HG02973 (cell line): ENCODE results near the gene MBL2.

Experiments
- ATAC-seq: cut with Tn5 transposase; IDR thresholded peaks from one replicate; pipeline ENCODE4 v1.9.1; 2021; ENCODE audit warnings: moderate library complexity; ENCODE audit not compliant: unreplicated experiment

Gene MBL2

DNA sequence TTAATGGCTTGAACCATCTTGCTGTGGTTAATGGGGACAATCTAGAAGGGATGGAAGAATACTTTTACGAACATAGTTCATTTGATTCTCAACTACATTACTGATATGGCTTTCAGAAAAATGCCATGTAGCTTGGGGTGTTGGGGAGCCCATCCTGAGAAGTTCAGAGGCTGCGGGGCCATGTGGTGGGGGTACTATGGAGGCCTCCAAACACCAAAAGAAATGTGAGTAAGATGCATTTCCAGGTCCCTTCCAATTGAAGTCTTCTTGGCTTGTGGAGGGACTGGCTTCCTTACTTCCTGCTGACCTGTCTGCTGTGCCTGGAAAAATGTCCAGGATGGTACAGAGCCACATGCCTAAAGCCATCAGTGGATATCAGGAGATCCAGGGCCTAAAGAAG is 1.6 kb upstream of the MBL2 start:
- no peak for ATAC-seq

GRCh38 chr10:52771534-52772445 is 794 bp downstream of the MBL2 start:
- no peak for ATAC-seq

DNA sequence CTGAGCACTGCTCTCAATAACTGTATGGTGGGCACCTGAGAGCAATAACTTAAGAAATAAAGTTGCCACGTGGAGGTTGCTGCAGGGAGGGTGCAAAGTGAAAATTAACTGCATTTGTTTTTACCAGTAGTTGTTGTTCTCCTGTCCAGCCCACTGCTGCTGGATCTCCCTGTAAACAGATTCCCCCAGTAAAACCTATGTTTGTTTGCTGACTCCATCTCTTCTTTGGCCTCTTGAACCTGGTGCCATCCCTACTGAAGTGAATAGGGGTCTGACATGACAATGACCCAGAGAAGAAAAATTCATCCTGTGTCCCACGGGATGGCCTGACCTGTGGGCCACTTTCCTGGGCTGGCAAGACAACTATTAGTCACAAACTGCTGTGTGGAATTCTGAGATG is 1.7 kb downstream of the MBL2 start:
- ATAC-seq, result no peak

- ATAC-seq, result no peak
Observed at GRCh38 chr10:52769966-52770365, 2.6 kb downstream of the MBL2 start.

DNA sequence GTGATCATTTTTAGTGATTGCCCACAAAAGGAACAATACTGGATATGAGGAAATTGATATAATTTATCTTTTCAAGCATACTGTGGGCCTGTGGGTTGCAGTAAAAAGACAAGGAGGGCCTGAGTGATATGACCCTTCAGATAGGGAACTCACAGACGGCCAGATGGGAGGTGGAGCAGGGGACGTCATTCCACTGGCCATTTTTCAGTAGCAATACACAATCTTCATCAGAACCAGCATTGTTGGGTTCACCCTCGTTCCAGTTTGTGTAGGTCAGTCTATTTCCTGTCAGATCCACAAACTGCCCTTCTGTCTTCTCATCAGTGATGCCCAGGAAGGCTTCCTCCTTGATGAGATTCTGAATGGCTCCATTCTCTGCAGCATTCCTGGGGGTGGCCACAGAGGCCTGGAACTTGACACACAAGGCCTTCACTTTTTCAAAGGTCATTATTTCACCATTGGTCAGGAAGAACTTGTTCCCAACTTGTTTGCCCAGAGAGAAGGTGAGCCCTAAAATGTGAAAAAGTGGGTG is 4.5 kb downstream of the MBL2 start:
- no peak for ATAC-seq

DNA sequence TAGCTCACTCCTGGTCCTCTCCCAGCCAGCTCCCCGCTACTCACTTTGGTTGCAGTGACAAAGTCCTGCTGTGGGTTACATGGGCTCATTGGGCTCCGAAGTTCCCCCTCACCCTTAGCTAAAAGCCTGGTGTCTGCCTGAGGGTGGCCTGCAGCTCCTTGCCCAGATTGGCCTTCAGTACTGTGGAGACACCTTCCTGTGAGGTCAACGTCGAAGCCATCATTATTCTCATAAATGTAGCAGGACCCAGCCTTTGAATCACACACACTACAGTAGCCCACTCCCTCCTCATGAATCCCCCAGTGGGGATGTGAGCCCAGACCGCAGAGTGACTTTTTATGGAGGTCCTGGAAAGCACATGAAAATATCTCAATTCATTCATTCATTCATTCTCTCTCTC is 10.5 kb downstream of the MBL2 start:
- no peak for ATAC-seq

DNA sequence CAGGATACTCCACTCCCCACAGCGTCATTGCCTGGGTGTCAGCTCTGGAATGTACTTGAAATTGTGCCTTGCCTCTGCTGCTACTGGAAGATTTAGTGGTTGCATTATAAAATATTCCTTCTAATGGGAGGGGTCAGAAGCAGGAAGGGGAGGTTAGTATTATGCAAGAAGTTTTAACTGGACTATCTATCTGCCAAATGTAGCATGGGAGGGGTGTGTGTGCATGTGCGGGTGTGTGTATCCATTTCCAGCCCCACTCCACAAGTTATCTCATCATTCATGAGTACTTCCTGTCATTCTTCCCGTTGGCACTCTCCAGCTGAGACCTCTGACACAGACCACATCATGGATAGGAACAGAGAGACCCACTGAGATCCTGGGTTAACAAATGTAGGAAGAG is 13.4 kb downstream of the MBL2 start:
- ATAC-seq, result no peak

DNA sequence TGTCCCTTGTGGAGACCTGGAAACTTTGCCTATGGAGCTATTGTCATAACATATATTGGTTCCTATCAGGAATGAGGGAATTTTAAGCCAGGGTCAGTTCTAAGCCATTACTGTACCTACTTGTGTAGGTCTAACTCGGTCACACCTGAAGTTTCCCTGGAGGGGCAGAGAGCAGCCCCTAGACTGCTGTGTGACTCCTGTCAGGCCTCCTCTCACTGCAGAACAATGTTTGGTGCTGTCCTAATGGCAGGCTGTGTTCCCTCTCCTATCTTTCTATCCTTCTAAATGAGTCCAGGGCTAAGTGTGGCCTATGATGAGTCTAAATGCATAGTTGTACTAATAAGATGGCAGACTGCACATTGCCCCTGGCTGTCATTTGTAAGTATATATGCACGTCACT is 14.2 kb downstream of the MBL2 start:
- no peak for ATAC-seq

GRCh38 chr10:52757773-52758172 is 14.8 kb downstream of the MBL2 start:
- ATAC-seq, result no peak

- no peak for ATAC-seq
Observed at GRCh38 chr10:52756966-52757365, 15.6 kb downstream of the MBL2 start.

DNA sequence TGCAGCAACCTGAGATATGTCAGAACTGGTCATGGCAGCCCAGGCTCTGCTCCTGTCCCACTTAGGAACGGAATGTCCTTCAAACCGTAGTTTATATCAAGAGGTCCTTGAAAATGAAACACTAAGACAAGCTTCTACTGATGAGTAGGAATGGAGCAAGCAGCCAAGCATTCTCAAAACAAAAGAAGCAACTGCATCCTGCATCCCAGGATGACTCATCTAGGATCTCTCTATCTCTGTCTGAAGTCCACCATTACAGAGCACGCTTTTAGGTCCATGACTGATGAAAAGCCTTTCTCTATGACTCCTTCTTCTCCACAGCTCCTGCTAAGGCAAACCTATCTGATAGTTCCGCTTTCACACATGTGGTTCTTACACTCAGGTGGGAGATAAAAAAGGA is 16.3 kb downstream of the MBL2 start:
- ATAC-seq, result no peak

DNA sequence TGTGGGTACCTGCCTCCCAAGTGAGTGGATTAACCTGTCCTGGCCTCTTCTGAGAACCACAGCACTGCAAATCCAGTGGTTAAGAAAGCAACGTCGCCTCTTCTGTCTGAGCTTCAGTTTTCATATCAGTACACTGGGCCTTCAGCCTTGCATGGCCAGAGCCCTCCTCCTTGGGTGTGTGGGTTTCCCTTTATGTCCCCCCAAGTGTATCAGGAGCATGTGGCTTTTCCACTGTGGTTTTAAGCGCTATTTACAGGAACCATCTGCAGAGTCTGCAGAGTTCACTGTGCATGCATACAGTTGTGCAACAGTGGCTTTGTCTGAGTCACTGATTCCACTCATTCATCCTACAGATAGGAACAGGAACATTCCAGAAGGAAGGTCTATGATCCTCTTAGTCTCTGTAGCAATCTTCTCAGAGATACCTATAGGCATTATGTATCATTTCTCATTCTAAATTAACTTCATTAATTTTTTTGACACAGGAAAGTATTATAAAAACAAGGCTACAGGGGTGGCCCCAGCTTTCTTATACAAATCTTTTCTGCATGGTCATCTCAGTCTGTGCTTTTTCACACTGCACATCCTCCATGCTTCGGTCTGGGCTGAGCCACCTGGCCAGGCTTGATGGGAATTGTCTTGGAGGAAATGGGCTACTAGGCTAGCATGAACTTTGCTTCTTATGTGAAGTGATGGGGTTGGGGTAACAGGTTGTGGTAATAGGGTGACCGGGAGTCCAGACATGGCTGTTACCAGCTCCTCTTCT is 17.1 kb downstream of the MBL2 start:
- ATAC-seq, result no peak

DNA sequence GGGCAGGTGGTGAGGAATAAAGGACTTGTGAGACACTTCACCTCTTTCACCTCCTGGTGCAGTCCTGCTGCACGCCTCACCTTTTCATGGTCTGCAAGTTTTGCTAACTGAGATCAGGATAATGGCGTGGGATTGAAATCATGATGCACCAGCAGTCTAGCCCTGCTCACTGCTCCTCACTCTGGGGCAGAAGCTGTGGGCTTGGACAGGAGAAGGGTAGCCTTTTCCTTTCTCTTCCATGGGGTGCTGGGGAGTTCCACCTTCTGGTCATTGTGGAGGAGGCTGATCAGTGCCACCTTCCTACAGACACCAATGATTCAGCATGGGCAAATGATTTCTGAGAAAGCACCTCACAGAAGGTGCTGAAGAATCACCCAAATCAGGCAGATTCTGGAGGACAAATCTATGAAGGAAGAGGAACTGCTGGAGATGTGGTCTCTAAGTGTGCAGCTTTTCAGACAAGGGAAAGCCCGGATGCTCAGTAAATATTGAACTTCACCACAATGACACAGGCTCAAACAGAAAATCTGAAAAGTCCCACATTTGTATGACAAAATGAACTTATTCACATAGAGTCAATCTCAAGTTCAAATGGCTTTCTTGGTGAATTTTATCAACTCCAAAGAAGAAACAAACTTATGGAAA is 19.7 kb downstream of the MBL2 start:
- ATAC-seq, result no peak

GRCh38 chr10:52752261-52752660 is 20.3 kb downstream of the MBL2 start:
- no peak for ATAC-seq

DNA sequence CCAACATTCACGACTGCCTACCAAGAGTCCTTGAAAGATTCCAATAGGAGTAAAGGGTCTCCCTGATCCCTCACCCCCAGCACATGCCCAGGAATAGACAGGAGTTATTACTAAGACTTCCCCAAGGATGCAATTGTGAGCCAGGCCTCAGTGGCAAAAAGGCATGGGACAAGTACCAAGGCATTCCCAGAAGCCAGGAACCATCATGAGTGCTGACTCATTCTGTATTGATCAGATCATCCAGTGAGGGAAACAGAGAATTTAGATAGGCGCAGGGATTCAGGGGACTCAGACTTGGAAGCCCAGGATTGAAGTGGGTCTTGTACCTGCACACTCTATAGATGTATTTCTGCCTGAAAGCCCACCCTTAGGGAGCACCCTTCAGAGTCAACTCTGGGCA is 21.2 kb downstream of the MBL2 start:
- ATAC-seq, result no peak

DNA sequence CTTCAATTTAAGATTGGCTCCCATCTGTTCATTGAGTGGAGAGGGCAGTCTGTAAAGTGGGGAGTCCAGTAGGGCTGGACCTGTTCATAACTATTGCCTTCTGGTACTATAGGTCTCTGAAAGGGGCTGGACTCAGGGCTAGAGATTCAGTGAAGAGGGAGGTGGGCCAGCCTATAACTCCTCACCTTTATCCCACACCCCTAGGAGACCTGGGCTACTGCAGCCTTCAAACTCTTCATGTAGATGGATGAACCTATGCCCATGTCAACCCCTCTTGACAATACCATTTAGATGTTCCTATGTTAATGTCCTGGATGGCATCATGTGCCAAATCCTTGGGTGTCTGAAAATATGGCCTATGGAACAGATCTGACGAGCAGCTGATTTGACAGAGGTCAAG is 22.0 kb downstream of the MBL2 start:
- no peak for ATAC-seq

DNA sequence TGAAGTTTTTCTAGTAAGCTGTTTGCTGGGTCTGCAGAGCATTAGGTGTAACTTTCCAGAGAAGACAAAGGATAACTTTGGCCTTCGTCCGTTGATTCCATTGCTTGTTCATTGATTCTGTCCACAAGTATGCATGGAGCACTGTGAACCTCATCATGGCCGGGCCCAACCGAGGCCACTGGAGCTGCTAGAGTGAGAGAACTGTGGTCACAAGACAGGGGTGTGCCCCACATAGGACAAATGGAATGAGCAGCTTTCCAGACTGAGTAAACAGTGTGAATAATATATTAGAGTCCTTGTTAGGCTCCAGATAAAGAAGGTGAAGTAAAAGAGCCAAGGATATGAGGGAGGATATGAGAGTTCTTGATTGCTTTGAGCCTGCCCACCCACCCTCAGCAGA is 24.9 kb downstream of the MBL2 start:
- no peak for ATAC-seq

GRCh38 chr10:52746169-52746568 is 26.4 kb downstream of the MBL2 start:
- ATAC-seq, result no peak

DNA sequence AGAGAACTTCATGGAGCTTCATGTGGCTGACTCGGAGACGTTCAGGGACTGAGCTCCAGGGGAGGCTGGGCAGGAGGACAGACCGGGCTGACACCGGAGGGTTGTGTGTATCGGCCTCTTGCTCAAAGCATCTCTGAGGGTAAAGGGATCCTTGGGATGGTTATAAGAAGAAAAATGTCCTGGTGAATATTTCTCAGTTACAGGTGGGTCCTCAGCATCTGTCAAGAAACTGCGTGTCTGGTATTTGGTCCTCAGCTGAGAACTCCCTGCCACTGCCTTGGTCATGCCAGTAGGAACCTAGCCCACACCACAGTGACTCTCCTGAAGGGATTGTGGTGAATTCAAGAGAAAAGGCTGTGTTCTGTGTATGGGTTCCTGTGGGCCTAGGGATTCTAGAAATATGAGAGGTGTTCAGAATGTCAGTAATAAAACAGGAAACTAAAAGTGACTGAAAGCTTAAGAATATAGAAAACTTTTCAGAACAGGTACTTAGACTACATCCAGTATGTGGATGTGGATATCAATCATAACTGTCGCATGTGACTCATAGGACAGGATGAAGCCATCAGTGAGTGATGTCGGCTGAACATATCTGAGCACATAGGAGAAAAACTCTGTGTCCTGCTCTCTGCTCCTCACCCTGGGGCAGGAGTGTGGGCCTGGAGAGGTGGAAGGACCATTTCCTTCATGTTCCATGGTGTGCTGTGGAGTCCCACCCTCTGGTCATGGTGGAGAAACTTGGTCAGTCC is 28.4 kb downstream of the MBL2 start:
- ATAC-seq, result no peak

- ATAC-seq, result no peak
Observed at GRCh38 chr10:52742731-52743130, 29.9 kb downstream of the MBL2 start.

DNA sequence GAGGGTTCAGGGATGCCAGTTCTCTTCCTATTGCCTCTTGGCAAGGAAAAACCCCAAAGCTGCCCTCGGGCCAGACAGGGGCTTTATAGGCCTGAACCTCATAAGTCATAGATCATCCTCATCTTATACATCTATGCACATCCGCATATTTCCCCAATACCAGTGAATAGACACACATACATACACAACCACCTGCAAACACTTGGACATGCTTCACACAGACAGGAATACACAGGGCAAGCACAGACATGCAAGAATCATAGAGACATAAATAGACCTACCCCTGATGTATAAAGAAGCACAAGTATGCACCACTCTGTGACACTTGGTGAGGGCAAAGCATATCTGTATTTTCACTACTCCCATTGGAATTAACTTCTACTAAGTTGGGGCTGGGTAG is 30.7 kb downstream of the MBL2 start:
- no peak for ATAC-seq
